Esophagus (tissue), 2 donors: ENCODE measurements around the gene TSSC4. TPM values are rescaled to one million over a fixed set of nuclear protein-coding genes. Genes with fewer than 3 reads are reported as not detected.
"Not testable (repeated sequence)": the region's sequence is repeated elsewhere in the genome, so short reads cannot be mapped to it uniquely, and the experiment has no call there.

Experiments used
- H3K27ac ChIP-seq, 2 donors: one replicate each; pipeline ENCODE4 v1.5.1; 2013; ENCODE audit warnings: low read depth in 2 of 2, mild to moderate bottlenecking in 2 of 2, inconsistent platforms in 1 of 2, low read length in 1 of 2, moderate library complexity in 1 of 2
- H3K27me3 ChIP-seq, 2 donors: one replicate each; pipeline ENCODE4 v1.6.1; 2013; ENCODE audit warnings: low read length in 2 of 2, control low read depth in 1 of 2, mild to moderate bottlenecking in 1 of 2; ENCODE audit not compliant: insufficient read depth in 2 of 2, control insufficient read depth in 1 of 2
- H3K36me3 ChIP-seq, 2 donors: one replicate each; pipeline ENCODE4 v1.6.1; 2013; ENCODE audit warnings: low read length in 1 of 2; ENCODE audit not compliant: control insufficient read depth in 2 of 2, insufficient read depth in 2 of 2
- H3K4me1 ChIP-seq, 2 donors: one replicate each; pipeline ENCODE4 v1.6.1; 2013; ENCODE audit warnings: low read length in 1 of 2; ENCODE audit not compliant: control insufficient read depth in 2 of 2, insufficient read depth in 2 of 2
- H3K4me3 ChIP-seq, 2 donors: one replicate each; pipeline ENCODE4 v1.5.1; 2013; ENCODE audit warnings: low read length in 2 of 2, mild to moderate bottlenecking in 2 of 2, low read depth in 1 of 2, moderate library complexity in 1 of 2
- H3K9me3 ChIP-seq, 2 donors: one replicate each; pipeline ENCODE4 v1.6.1; 2013; ENCODE audit warnings: mild to moderate bottlenecking in 2 of 2, low read depth in 1 of 2, low read length in 1 of 2, moderate library complexity in 1 of 2; ENCODE audit not compliant: control insufficient read depth in 2 of 2, insufficient read depth in 1 of 2
- WGBS, 2 donors: extraction: QIAGEN DNeasy Blood & Tissue Kit; methylation state at CpG; one replicate each; pipeline ENCODE4 v1.1.7; 2013; 5-methylcytosine and 5-hydroxymethylcytosine counted together
- polyA plus RNA-seq, 2 donors: library from polyadenylated mRNA; stranded (reverse); fragments of 200-250 nt; gene quantifications; one replicate each; pipeline ENCODE4 v1.2.3, GENCODE V29; 2013
- donor health status: healthy with polysubstance abuse.
- donor health status: Bipolar disorder and iron deficiency.

TSSC4 gene
- polyA plus RNA-seq, 2 donors = 29.5 to 34.6 TPM

GRCh38 chr11:2361565-2361964 is 39.0 kb upstream of the TSSC4 start:
- no peaks in the 10 kb centered on the region for H3K9me3 ChIP-seq
- 73 to 76% methylated on average over 9 of the region's 9 CpGs for WGBS, 2 donors
- H3K4me3 ChIP-seq = no peak overlapping the region
- no peak overlapping the region for H3K27ac ChIP-seq
- H3K36me3 ChIP-seq = no peaks in the 10 kb centered on the region
- peaks cover 0 to 2% of the 10 kb centered on the region in 2 donors for H3K4me1 ChIP-seq
- no peaks in the 10 kb centered on the region for H3K27me3 ChIP-seq

DNA sequence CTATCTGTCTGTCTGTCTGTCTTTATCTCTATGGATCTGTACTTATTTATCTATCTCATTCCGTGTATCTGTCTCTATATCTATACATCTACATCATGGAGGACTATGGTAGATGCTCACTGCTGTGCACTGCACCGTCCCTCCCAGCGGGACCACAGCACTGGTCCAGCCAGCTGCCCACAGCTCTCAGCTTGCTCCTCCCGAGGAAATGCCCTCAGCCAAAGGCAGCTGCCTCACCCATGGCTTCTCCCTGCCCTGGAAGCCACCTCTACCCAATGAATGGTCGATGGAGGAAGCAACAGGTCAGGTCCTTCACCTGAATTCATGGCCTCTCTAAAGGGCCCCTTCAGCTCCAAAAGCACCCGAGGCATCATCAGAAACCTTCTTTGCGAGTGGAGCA is 38.1 kb upstream of the TSSC4 start:
- Histone ChIP-seq H3K4me3 (no peak overlapping the region), H3K27ac (no peak overlapping the region), H3K4me1 (peaks cover 0 to 3% of the 10 kb centered on the region in 2 donors), H3K27me3 (no peaks in the 10 kb centered on the region), H3K36me3 (no peaks in the 10 kb centered on the region), H3K9me3 (no peaks in the 10 kb centered on the region)
- 85 to 91% methylated on average over 7 of the region's 7 CpGs for WGBS, 2 donors

DNA sequence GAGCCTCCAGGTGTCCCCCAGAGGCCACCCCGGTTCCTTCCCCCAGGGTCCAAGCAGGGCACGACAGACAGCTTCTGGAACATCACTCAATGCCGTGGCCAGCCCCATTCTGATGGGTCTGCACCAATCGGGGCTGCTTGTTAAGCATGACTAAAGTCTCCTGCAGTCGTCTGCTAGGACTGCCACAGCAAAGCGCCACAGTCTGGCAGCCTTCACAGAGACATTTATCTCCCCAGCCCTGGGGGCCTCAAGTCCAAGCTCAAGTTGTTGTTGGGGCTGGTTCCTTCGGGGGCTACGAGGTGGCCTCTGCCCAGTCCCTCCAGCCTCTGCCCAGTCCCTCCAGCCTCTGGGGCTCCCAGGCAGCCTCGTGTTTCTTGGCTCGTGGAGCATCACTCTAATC is 37.4 kb upstream of the TSSC4 start:
- no peaks in the 10 kb centered on the region for H3K36me3 ChIP-seq
- 87 to 88% methylated on average over 10 of the region's 10 CpGs for WGBS, 2 donors
- H3K27ac ChIP-seq = no peak overlapping the region
- no peak overlapping the region for H3K4me3 ChIP-seq
- H3K9me3 ChIP-seq = no peaks in the 10 kb centered on the region
- H3K27me3 ChIP-seq = no peaks in the 10 kb centered on the region
- H3K4me1 ChIP-seq = peaks cover 0 to 10% of the 10 kb centered on the region in 2 donors

GRCh38 chr11:2363577-2364370 is 36.8 kb upstream of the TSSC4 start:
- Histone ChIP-seq H3K9me3 (no peaks in the 10 kb centered on the region), H3K4me3 (no peak overlapping the region), H3K27ac (no peak overlapping the region), H3K4me1 (peaks cover 0 to 10% of the 10 kb centered on the region in 2 donors), H3K36me3 (no peaks in the 10 kb centered on the region), H3K27me3 (no peaks in the 10 kb centered on the region)
- WGBS, 2 donors = 88 to 91% methylated on average over 15 of the region's 15 CpGs

GRCh38 chr11:2364386-2364785 is 36.2 kb upstream of the TSSC4 start:
- not testable (repeated sequence) for H3K27ac ChIP-seq, H3K27me3 ChIP-seq, H3K4me1 ChIP-seq, H3K9me3 ChIP-seq, H3K4me3 ChIP-seq, H3K36me3 ChIP-seq
- 94 to 95% methylated on average over 12 of the region's 12 CpGs for WGBS, 2 donors

DNA sequence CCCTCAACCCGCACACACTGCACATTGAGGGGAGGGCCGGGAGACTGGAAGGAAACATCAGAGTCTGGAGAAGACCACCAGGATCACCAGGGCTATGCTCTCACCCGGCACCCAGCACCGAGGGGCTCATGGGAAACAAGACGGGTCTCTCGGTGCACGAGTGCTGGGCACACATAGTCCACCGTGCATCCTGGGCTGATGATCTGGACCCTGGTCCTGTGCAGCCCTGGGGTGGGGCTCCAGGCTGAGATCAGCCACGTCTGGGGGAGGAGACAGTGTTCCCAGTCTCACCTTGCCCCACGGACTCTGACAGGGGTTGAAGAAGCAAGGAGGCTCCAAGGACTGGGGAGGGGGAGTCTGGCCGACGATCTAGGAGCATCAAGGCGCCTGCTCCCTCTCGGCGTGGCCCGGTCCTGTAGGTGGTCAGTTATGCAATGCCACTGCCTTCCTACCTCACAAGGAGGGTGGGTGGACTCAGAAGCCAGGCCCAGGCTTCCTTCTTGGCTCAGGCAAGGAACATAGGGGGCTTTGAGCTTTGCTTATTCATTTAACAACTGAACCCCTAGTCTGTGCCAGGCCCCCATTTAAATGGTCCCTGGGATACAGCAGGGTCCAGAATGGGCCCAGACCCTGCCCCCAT is 34.9 kb upstream of the TSSC4 start:
- H3K4me1 ChIP-seq = peaks cover 0 to 10% of the 10 kb centered on the region in 2 donors
- no peaks in the 10 kb centered on the region for H3K9me3 ChIP-seq
- no peak overlapping the region for H3K27ac ChIP-seq
- no peaks in the 10 kb centered on the region for H3K27me3 ChIP-seq
- 90 to 91% methylated on average over 16 of the region's 16 CpGs for WGBS, 2 donors
- H3K4me3 ChIP-seq = no peak overlapping the region
- H3K36me3 ChIP-seq = no peaks in the 10 kb centered on the region

GRCh38 chr11:2366276-2366675 is 34.3 kb upstream of the TSSC4 start:
- H3K9me3 ChIP-seq = no peaks in the 10 kb centered on the region
- no peak overlapping the region for H3K27ac ChIP-seq
- no peaks in the 10 kb centered on the region for H3K36me3 ChIP-seq
- H3K4me1 ChIP-seq = peaks cover 0 to 10% of the 10 kb centered on the region in 2 donors
- no peak overlapping the region for H3K4me3 ChIP-seq
- H3K27me3 ChIP-seq = no peaks in the 10 kb centered on the region
- 31 to 48% methylated on average over 11 of the region's 11 CpGs for WGBS, 2 donors

- H3K4me1 ChIP-seq = peaks cover 0 to 10% of the 10 kb centered on the region in 2 donors
- no peaks in the 10 kb centered on the region for H3K36me3 ChIP-seq
- no peaks in the 10 kb centered on the region for H3K27me3 ChIP-seq
- no peak overlapping the region for H3K4me3 ChIP-seq
- no peak overlapping the region for H3K27ac ChIP-seq
- no peaks in the 10 kb centered on the region for H3K9me3 ChIP-seq
- 89 to 90% methylated on average over 7 of the region's 7 CpGs for WGBS, 2 donors
Observed at GRCh38 chr11:2366733-2367132, 33.8 kb upstream of the TSSC4 start.

- H3K4me1 ChIP-seq = peaks cover 0 to 10% of the 10 kb centered on the region in 2 donors
- H3K27ac ChIP-seq = no peak overlapping the region
- no peaks in the 10 kb centered on the region for H3K9me3 ChIP-seq
- H3K36me3 ChIP-seq = no peaks in the 10 kb centered on the region
- 61 to 73% methylated on average over 16 to 17 of the region's 17 CpGs for WGBS, 2 donors
- H3K27me3 ChIP-seq = no peaks in the 10 kb centered on the region
- no peak overlapping the region for H3K4me3 ChIP-seq
Observed at GRCh38 chr11:2367266-2368160, 33.0 kb upstream of the TSSC4 start.
